Fibroblast of the aortic adventitia (primary cell): ENCODE measurements around the gene TTI1. TPM values are rescaled to one million over a fixed set of nuclear protein-coding genes. Genes with fewer than 3 reads are reported as not detected.
"Not testable (repeated sequence)": the region's sequence is repeated elsewhere in the genome, so short reads cannot be mapped to it uniquely, and the experiment has no call there.

Source experiments
- DNase-seq: peaks from one replicate; pipeline ENCODE4 v3.0.0-alpha.2; 2010; ENCODE audit warnings: low read depth
- H3K4me3 ChIP-seq: 2 replicates; pipeline ENCODE4 v1.5.1; 2011; ENCODE audit warnings: low read depth, mild to moderate bottlenecking, control low read depth, low read length, moderate library complexity
- CTCF ChIP-seq: IDR thresholded peaks from 2 replicates; pipeline ENCODE4 v1.5.1; 2011; ENCODE audit warnings: mild to moderate bottlenecking, low read length, control low read depth, inconsistent platforms; ENCODE audit not compliant: insufficient read depth
- total RNA-seq: library from RNA; depleted of rRNA; stranded (reverse); fragments of >200 nt; gene quantifications from 2 replicates; pipeline ENCODE4 v1.2.3, GENCODE V29; 2012; ENCODE audit warnings: low replicate concordance

The TTI1 gene
- total RNA-seq, 1 donor, result 26.0 TPM

GRCh38 chr20:37971561-37972127 is 61.6 kb downstream of the TTI1 start:
- DNase-seq, result no peak
- no peak for TF ChIP-seq CTCF
- H3K4me3 ChIP-seq, result no peak overlapping the region

GRCh38 chr20:37970856-37971245 is 62.4 kb downstream of the TTI1 start:
- TF ChIP-seq CTCF, result no peak
- no peak for DNase-seq
- no peak overlapping the region for H3K4me3 ChIP-seq

DNA sequence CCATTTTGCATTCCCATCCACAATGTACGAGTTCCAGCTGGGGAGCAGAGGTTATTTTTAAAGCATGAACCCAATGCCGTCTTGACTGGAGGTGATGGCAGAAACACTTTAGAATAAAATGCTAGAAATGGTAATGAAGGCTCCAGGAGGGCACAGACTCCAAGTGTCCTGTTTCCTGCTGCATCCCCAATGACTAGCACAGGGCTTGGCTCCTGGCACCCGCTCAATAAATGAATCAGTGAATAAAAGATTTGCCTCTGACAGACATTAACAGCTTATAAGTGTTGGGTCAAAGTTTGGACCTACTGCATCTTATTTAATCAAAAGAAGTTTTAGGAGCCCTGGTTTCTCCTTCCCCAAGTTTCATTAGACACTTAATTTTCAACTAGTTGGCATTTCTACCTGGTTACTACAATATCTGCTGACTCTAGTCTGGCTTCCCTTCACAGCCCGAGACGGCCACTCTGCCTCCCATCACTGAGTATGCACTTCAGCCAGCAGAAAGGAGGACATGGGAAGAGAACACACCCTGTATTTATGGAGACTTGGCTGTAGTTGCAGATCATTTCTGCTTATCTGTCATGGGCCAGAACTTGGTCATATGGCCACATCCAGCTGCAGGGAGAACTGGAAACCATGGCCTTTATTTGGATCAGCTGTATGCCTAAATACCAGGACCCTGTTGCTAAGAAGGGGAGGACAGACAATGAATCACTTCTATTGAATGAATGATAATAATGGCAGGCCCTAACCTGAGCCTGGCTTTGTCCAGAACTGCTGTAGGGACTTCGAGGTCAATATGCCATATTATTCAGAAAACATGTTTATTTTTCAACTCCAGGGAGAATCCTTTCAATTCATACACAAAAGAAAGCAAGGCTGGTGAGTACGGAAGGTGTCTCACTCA is 63.1 kb downstream of the TTI1 start:
- no peak for TF ChIP-seq CTCF
- no peak overlapping the region for H3K4me3 ChIP-seq
- DNase-seq, result no peak

- no peak overlapping the region for H3K4me3 ChIP-seq
- DNase-seq, result no peak
- no peak for TF ChIP-seq CTCF
These were observed 64.3 kb downstream of the TTI1 start for GRCh38 chr20:37968841-37969401.

GRCh38 chr20:37963483-37963882 is 69.8 kb downstream of the TTI1 start:
- DNase-seq, H3K4me3 ChIP-seq: not testable (repeated sequence)

- TF ChIP-seq CTCF, result no peak
- H3K4me3 ChIP-seq, result no peak overlapping the region
- DNase-seq, result no peak
These were observed 72.2 kb downstream of the TTI1 start for GRCh38 chr20:37961066-37961465.

DNA sequence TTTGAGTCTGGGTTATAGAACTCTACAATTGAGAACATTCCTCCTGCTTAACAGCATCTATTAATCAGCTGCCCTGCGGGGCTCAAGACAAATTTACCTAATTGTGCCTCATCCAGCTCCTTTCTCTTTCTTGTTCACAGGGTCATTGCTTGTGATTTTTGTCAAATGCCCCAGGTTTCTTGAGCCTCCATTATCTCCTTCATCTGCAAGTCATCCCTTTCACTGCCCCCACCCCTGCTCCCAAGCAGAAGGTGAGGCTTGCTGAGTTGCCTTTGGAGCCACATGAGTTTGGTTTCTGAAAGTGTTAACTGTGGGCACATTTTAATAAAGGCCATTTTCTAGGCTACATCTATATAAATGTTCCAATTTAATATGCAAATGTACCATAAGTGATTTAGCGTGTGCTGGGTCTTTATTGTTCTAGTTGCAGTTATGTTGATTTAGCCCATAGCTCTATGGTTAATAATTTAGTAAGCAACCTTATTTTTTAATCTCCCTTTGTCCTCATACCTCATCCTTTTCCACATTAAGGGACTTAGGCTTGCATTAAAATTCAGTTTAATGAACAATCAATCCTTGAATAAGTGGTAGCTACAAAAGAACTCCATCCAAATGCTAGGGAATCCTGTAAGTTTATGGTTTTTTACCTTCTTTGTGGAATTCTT is 74.3 kb downstream of the TTI1 start:
- no peak for TF ChIP-seq CTCF
- H3K4me3 ChIP-seq, result no peak overlapping the region
- DNase-seq, result no peak
